Stimulated activated CD4-positive, alpha-beta T cell treated with anti-CD3 and anti-CD28 coated beads, Interleukin-2, amount 100 ng/mL, for 48 hours (primary cell): ENCODE results near the gene F5.
"Not testable (repeated sequence)": the region's sequence is repeated elsewhere in the genome, so short reads cannot be mapped to it uniquely, and the experiment has no call there.

Experiments
- DNase-seq, 2 donors: peaks; one replicate each; pipeline ENCODE4 v3.0.0-alpha.2; 2020

Gene F5

GRCh38 chr1:169538998-169539871 lies 47.0 kb downstream of the F5 start:
- DNase-seq = no peak

GRCh38 chr1:169534653-169535052 lies 51.6 kb downstream of the F5 start:
- no peak for DNase-seq

- not testable (repeated sequence) for DNase-seq
These were observed 52.6 kb downstream of the F5 start for GRCh38 chr1:169533528-169534190.

- no peak for DNase-seq
These were observed 55.8 kb downstream of the F5 start for GRCh38 chr1:169530448-169530847.

DNA sequence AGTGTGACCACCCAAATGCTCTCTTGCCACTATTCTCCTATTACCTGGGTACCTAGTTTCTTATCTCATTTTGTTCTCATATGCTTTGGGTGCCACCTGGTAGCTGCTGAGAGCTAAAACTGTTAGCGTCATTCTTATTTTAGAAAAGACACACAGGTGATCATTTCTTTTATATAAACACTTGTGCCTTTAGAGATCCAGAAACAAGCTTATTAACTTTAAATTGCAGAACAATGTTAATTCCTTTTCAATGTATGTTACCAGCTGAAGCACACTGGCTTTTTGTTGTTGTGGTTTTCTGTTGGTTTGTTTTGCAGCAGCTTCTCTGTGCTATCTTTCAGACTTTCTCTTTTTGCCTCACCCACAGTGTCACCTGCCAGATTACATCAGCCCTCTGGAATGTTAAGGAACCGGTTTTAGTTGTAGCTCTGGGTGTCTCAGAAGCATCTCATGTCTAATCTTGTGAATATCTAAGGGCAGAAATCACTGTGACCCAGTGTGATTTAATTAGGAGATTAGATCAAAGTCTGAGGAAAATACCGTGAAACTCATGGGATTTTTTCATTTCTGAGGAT lies 57.1 kb downstream of the F5 start:
- no peak for DNase-seq

DNA sequence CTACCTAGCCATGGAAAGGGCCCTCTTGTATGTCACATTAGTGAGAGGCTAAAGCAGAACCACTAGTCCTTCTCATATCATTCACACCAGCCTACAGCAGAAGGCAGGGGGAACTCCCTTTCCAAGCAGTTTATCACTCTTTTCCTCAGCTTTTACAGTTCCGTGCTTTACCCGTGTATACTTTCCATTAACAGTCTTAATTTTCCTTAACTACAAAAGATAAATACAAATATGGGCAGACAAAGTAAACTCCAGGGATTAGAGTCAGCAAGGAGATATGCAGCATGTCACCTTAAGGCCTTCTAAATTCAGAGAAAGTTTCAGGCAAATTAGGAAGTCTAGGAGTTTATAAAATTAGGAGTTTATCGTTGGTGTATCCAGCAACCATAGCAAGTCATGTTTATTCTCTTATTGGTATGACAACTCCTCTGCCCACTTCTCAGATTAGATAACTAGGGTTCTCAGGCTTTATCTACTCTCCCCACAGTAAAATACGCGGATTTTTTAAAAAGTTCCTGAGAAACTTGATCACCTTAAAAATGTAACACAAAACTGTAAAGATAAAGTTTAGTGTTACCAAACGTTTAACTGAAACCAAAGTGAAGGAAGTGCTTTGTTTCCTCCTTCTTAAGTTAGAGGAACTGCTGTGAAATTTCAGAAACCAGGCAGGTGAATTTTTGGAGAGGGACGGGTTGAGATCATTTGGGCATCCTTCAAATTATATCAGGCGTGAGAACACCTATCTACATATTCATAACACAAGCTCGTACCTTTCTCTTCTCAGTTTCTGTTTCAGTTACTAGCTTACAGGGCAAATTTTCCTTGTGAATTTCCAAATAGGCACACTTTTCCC lies 57.8 kb downstream of the F5 start:
- DNase-seq = no peak

GRCh38 chr1:169527451-169528214 lies 58.6 kb downstream of the F5 start:
- no peak for DNase-seq

DNA sequence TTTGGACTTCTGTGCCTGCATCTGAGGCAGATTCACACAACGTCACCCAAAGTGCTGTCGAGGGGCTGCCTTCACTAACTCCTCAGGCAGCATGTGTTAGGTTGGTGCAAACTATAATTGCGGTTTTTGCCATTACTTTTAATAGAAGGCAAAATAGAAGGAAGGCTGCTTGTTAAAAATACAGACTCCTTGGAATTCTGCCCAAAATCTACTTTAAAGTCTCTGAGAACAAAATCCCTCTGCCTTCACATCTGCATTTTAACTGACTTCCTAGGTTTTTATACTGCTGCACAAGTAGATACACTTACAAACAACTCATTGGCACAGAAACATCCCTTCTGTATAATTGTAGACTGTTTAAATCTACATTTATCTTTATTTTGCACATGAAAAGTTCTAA lies 59.3 kb downstream of the F5 start:
- no peak for DNase-seq

GRCh38 chr1:169526120-169526832 lies 60.0 kb downstream of the F5 start:
- DNase-seq = no peak

GRCh38 chr1:169525391-169525790 lies 60.9 kb downstream of the F5 start:
- no peak for DNase-seq

- DNase-seq = no peak
These were observed 62.4 kb downstream of the F5 start for GRCh38 chr1:169523904-169524303.

GRCh38 chr1:169521226-169521625 lies 65.1 kb downstream of the F5 start:
- no peak for DNase-seq

DNA sequence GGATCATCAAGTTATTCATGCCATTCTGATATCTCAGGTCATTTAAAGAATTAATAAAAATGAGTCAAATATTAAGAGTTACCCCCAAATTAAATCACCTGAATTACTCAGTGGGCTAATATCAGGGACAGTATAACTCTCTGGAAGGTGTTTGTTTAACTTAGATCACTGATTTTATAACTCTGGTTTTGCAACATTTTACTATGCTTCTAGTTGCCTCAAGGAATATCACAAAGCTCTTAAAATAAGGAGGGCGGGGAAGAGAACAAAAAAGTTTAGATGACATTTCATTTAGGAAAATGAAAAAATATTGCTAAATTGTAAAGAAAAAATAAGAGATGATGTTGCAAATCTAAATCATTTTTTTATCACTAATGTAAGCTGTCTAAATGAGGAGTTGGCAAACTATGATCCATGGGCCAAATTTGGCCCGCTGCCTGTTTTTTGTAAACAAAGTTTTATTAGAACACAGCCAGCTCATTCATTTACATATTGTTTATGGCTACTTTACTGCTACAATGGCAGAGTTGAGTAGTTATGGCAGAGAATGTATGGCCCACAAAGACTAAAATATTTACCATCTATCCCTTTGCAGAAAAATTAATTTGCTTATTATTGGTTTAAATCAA lies 68.6 kb downstream of the F5 start:
- no peak for DNase-seq

DNA sequence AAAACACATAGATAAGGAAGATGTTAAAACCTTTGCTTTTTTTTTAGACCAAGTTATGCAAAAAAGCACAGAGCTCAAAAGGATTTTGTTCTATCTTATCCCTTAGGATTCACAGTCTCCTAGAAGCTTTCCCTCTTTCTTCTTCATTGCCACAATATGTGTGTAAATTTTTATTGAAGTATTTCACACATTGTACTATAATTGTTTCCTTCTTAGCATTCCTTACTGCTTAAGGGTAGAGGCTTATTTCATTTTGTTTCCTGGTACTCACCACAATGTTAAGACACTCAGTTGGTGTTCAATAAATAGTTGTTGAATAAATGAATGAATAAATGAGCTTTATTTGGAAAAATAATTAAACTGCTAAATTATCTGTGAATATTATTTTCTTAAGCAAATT lies 70.6 kb downstream of the F5 start:
- no peak for DNase-seq

- no peak for DNase-seq
These were observed 71.6 kb downstream of the F5 start for GRCh38 chr1:169514566-169515270.

DNA sequence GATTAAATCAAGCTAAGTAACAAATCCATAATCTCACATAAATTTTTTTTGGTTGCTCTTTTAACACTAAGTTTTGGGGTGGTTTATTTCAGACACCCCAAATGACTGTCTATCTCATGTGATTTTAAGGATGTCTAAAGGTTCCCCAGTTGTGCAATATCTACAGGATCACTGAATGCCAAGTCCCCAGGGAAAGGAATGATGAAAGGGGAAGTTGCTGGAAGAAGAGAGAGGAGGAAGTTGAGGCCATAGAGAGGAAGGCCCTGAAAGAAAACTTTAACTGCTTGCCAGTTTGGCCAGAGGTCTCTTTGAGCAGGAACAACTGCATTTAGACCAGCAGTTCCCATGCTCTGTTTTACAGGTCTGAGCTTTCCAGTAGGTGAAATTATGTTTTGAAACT lies 73.1 kb downstream of the F5 start:
- no peak for DNase-seq

DNA sequence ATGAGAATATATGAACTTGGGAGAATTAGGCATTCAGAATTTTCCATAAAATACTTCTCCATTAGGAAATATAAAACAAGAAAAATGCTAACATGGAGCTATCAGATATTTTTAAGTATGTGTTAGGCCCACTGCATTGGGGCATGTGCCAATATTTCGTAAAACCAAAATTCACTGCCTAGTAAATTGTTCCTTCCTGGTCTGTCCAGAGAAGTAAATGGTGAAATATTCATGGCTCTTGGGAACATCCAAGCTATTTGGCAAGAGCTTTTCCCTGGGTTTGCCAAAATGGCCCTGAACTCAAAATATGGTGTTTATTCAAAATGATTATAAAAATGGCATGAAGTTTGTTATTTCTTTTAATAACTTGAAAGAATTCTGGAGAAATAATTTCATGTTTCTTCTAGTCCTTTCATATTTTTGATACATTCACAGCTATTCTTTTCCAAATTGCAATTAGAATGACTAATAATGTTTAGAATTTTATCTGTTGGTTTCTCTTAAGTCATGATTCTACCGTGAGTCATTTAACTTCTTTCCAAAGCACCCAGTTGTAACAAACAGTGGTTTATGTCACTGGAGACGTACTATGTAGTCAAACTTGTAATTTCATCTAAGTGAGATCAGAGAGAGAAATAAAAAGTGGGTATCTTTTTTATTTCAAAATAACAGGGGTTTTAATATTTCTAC lies 74.8 kb downstream of the F5 start:
- DNase-seq = no peak

DNA sequence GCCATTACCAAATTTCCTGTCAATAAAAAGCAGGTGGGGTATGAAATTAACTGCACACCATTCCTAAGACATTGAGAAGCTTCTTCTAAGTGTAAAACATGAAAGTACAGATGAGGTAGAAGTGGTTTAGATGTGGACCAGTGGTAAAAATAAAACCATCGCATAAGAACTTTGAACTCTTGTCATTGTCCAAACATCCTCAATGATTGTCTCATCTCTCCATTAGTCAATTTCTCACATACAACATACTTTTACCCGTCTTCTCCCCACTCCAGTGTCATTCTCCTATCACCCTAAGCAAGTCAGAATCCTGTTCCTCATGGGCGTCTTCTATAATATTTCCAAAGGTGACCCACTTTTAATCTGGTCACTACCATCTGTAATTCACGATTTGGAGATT lies 76.2 kb downstream of the F5 start:
- no peak for DNase-seq

GRCh38 chr1:169509354-169509753 lies 76.9 kb downstream of the F5 start:
- no peak for DNase-seq
